ENCODE results near the gene SOCS6.

The SOCS6 gene

DNA sequence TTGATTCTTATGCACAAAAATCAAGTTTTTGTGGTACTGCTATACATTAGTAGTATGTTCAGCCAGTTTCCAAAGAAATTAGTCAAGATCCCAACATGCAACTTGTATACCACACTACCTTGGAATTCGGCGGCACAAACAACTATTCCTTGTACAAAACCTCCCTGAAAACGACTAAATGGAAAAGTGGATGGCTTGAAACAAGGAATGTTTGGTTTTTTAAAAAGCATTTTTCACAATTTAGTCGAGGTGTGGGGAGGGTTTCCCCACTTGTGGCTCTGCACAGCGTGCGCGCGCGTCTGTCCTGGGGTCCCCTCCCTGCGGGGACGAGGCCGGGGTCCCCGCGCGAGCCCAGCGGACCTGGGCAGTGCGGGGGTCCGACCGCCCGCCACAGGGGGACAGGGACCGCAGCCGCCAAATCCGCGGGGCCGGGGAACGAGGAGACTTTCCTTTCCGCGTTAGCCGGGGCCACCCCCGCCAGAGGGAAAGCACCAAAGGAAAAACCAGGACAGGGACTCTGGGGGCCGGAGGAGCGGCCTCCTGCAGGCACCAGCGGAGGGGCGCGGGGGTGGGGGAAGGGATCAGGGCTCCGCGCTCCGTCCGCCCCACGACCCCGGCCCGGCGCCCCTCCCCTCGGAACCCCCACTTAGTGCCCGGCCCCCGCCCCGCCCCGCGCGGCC, 534 bp upstream of the SOCS6 start:
- DNase-seq (ENCODE audit: low spot score), result no peak

DNA sequence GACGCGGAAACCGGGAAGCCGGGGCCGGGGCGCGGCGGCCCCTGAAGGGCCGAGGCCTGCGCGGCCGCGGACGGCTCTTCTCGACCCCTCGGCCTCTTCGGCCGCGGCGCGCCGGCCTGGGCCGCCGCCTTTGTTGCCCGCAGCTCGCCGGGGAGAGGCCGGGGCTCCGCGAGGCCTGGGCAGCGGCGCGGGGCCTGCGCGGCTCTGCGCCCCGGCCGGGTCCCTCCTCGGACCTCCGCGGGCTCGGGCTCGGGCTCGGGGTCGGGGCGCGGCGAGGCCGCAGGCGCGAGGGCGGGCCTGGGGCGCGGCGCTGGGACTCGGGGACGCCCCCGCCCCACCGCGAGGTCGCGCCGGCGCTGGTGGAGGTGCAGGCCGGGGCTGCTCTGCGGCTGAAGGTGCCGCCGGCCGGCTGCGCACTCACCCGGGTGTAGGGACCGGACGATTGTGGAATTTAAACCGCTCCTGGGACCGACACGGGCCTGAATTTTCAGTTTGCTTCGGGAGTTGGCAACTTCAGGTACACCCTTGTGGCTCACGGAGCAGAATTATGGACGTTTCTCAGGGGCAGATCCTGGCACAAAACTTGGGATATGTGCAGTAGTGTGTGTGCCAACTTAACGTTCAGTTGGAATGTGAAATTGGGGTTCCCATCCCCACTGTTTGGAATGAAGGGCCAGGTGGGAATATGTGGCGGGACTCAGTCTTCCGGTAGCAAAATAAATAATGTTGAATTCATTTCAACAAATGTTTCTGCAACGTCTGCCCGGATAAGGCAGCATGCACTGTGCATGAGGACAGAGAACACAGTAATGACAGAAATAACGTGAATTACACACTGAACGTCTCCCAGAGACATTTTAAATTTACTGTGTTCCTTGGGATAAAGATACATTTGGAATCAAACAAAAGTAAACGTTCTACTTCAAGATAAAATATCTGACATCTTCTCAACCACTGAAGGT, 787 bp downstream of the SOCS6 start:
- DNase-seq (ENCODE audit: low spot score), result no peak

DNA sequence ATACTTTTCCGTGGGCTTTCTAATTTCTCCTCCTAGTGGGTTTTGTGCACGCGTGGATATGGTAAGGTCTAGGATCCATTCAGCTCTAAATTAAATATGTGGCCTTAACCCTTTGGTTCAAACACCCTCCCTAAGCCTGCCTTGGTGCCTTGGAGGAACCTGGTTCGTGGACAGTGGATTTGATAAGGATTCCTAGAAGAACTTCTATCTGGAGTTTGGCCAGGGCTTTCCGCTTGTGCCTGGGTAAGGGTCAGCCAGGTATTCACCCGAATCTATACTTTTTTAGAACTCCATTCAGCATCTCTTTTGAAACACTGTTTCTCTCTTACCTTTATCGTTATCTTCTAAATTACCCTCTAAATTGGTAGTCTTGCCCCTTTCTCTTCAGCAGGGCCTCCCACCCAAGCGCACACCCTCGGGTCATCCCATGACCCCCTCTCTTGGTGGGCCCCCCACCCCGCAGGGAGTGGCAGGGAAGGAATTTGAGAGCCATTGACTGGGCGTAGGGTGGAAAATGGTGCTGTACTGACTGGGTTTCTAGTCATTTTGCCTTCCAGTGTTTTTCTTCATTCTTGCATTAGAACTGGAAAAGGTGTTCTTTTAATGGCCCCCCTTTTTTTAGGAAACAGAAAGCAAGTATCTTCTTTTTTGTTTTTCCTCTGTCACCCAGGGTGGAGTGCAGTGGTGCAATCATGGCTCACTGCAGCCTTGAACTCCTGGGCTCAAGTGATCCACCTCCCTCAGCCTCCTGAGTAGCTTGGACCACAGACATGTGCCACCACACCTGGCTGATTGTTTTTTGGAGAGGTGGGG, 1.8 kb downstream of the SOCS6 start:
- DNase-seq (ENCODE audit: low spot score), result no peak

DNA sequence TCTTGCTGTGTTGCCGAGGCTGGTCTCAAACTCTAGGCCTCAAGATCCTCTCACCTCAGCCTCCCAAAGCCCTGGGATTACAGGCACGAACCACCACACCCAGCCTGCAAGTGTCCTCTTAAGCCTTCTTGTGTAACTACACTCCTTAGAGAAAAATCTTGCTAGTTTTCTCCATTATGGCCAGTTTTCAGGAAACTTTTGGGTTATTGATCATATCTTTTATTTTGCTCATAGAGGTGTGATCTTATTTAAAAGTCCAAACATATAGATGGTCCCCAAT, 2.4 kb downstream of the SOCS6 start:
- DNase-seq (ENCODE audit: low spot score), result no peak

DNA sequence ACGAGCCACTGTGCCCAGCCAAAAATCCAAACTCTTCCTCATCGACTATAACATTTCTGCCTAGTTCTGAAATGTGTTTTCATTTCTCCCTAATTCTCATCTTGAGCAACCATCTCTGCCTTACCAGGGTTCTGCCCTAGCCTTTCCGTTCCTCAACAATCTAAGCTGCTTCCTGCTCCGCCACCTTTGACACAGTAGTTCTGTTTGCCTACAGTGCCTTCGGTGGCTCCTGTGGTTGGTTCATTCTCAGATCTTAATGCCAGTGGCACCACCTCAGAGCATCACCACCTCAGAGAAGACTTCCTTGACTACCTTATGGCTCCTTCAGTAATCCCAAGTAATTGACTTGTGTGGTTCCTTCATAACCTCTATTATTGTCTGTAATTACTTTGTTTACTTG, 3.8 kb downstream of the SOCS6 start:
- DNase-seq (ENCODE audit: low spot score), result no peak

DNA sequence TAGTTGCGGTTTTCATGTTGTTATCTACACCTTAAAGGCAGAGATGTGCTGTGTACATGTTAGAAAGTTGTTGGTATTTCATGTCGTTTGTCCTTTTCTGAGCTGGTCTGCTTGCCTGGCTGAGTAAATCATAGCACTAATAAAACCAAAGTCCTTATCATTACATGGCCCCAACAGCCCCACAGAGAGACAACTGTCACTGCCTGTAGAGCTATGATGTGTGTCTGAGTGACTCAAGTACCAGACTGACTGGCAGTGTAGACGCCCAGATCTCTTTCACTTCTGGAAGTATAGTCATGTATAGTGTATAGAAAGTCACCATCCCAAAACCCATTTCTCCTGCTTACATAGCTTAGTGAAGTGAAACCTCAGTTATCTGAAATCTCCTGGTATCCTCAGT, 4.3 kb downstream of the SOCS6 start:
- DNase-seq (ENCODE audit: low spot score), result no peak

DNA sequence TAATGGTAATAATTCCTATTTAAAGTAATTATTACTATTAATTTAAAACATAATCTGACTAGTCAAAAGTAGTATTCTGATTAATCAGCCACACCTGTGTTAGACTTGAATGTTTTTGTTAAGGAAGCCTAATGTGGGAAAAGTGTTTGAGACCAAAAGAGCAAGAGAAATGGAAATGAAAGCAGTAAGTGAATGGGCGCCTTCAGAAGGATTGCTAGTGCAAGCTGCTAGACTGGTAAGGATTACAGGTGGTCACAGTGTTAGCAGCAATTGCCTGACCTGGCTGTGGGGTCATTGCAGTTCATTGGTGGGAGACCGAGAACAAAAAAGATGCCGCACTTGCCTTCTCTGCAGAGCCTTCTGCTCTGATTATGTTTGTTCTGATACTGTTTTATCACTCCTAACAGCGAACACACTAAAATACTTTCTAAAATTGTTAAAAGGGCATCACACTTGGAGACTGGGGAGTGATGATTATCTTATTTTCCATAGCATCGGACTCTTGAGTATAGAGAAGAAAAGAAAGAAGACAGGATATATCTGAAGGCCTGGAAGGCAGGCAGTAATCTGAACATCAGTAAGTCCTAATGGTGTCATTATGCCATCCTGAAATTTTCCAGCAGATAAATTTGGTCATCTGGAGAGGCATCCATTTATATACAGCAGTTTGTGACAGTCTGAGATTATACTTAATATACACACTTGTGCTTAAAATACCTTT, 5.8 kb downstream of the SOCS6 start:
- no peak for DNase-seq (ENCODE audit: low spot score)

DNA sequence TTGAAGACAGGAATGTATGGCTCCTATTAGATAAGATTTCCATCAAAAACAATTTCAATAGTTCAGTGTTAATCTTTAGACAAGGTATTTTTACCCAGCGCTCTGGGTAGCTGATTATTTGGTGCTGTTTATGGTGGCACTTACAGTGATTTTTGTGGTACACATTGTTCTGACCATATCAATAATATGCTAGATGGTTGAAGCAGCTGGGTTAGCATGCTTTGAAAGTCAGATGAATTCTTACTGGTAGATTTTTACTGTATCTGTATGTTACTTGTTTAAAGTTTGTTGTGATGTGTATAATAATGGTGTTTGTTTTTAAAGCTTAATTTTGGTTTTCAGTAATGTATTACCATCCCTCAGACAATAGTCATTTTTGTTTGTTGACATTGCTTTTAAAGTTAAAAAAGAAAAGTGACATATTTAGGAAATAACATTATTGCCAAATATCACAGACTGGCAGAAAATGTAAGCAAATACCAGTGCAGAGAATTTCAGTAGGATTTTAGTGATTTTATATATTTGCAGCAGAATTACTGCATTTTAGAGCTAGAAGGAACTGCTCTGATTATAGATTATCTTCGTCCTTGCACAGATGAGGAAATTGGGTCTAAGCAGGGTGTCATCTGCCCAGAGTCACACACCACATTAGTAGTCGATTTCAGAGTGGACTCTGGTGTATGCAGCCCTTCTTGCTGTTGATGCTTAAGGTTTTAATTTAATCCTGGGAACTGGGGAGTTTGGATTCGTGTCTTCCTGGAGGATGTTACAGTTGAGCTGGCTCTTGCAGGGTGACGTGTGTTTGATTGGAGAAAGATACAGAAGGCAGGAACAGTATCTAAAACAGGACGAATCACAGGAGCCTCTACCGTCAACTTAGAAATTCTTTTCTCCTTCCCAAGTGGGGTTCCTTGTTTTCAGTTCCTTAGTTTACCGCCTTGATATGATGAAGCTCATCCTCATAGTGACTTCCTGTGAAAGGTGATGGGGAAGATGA, 6.6 kb downstream of the SOCS6 start:
- no peak for DNase-seq (ENCODE audit: low spot score)

DNA sequence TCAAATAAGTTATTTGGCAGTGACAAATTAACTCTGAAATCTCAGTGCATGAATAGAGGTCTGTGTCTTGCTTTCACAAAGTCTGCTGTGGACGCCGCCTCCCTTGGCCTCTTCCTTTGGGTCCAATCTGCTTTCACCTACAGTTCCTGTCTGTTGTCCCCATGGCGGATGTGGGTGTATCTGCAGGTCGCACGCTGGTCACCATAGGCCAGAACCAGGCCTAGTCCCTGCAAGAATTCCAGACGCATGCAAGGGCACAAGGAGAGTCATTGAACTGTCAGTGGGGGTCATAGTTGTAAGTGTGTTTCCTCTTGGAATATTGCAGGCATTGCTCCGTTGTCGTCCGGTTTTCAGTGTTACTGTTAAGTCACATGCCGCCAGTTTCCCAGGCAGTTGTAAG, 7.4 kb downstream of the SOCS6 start:
- DNase-seq (ENCODE audit: low spot score), result no peak

DNA sequence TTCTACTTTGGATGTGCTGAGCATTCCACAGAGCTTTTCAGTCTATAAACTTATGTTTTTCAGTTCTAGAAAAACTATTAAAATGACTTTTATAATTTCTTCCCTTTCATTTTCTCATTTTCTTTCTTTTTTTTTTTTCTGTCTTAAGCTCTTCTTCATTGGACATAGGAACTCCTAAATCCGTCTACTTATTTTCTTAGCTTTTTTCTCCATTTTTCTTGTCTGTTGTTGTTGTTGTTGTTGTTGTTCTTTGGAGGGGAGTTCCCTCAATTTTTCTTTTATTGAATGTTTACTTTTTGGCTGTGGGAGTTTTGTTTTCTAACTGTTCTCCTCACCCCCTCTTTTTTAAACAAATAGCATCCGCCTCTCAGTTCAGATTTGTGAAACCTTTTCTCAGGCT, 7.9 kb downstream of the SOCS6 start:
- DNase-seq (ENCODE audit: low spot score), result no peak

DNA sequence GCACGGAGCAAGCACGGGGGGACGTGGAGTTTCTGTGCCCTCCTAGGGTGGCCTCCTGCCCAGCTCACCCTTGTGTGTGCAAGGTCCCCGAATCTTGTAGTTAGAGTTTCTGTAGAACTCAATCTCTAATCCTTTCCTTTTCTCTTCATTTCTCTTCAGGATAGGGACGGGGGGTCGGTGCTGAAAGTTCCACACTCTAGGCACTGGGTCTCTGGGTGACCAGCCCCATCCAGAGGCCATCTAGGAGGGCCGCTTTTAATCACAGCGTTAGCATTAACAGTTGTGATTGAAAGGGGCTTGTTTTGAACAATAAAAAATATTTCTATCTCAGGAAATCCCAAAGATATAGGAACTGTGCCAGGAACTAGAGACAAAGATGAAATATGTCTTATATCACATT, 10.5 kb downstream of the SOCS6 start:
- DNase-seq (ENCODE audit: low spot score), result no peak

DNA sequence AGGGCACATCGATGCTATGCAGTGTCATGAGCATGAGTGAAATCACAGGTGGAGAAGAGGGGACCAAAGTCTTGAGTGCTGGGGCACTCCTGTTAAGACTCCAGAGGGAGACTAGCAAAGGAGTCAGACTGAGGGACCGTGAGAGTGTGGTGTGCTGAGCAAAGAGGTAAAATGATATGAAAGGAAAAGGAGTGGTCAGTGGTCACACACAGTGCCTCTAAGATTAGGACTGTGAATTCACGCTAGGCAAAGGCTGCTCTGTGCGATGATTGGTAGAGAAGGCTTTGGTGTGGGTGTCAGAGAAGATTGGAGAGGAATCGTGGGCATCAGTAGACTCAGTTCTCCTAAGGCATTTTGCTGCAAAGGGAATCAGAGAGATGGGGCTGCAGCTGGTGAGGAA, 12.8 kb downstream of the SOCS6 start:
- DNase-seq (ENCODE audit: low spot score), result no peak

DNA sequence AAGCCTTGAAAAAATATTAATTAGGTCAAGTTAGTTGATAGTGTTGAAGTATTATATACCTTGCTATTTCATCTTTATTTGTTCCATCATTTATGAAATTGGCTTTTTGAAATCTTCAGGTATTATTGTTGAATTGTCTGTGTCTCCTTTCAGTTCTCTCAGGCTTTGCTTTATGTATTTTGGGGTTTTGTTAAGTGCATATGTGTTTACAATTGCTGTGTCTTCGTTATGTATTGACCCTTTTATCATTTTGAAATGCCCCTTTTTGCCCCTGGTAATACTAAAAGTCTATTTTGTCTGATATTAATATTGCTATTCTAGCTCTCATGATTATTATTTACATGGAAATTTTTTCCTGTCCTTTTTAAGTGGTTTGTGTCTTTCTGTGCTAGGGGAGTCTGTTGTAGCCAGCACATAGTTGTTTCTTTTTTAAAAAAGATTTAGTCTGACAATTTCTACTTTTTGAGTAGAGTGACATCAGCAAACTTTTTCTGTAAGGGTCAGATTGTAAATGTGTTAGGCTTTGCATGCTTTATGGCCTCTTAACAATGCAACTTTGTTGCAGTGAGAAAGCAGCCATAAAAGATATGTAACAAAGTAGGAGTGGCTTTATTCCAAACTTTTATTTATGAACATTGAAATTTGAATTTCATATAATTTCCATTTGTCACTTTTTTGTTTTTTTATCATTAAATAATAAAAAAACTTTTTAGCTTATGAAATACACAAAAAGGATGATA, 19.9 kb downstream of the SOCS6 start:
- no peak for DNase-seq (ENCODE audit: low spot score)

DNA sequence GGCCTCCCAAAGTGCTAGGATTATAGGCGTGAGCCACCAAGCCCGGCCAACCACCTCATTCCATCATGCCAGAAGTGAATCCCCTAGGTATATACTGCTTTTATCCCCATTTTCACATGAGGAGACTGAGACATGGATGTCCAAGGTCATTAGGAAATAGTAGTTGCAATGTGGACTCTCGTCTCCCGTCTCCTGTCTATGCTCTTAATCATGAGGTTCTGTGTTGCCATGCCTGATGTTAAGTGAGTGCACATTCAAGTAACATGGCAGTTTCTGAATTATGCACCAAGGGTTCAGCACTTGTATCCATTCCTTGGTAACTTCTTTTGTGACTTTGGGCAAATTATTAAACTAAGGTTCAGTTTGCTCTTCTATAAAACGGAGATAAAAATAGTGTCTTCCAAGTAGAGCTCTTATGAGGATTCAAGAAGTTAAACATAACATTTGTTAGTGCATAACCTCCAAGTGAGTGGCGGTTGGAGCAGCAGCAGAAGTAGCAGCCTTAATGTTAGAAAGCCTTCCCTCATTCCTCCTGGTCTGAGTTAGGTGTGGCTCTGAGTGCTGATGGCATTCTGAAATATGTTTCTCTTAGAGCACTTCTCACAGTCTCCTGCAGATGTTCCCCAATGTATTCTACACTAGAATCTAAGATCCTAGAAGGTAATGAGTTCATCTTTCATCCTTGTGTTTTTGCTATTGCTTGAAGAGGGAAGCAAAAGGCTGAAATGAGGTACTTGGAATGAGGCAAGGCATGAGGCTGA, 21.9 kb downstream of the SOCS6 start:
- DNase-seq (ENCODE audit: low spot score), result no peak

DNA sequence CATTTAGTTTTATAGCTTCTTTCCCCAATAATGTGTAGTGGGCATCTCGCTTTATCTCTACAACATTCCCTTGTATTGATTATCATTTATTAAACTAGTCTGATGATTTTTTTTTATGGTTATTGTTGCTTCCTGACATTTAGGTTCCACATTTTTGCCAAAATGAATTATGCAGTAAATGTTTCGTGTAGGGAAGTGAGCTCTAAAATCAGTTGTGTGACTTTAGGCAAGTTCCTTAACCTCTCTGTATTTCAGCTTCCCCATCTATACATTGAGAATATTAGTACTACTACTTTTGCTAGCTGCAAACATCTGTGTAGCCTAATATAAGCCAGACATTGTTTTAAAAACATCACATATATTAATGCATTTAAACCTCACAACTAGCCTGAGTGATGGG, 22.9 kb downstream of the SOCS6 start:
- DNase-seq (ENCODE audit: low spot score), result no peak

DNA sequence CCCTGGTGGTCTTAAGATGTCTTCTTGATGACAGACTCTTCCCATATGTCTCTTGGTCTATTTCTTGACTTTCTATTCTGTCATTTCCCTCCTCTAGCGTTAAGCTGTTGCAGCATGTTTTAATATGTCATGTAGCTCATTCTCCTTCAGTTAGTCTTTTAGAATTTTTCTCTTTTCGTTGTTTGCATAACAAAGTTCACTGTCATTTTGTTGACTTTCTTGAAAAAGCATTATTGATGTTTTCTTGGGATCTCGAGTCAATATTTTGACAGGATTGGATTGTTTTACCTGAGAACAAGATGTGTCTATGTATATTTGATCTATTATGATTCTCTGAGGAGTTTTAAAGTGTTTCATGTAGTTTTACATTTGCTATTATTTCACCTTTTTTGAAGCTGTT, 24.8 kb downstream of the SOCS6 start:
- DNase-seq (ENCODE audit: low spot score), result no peak

DNA sequence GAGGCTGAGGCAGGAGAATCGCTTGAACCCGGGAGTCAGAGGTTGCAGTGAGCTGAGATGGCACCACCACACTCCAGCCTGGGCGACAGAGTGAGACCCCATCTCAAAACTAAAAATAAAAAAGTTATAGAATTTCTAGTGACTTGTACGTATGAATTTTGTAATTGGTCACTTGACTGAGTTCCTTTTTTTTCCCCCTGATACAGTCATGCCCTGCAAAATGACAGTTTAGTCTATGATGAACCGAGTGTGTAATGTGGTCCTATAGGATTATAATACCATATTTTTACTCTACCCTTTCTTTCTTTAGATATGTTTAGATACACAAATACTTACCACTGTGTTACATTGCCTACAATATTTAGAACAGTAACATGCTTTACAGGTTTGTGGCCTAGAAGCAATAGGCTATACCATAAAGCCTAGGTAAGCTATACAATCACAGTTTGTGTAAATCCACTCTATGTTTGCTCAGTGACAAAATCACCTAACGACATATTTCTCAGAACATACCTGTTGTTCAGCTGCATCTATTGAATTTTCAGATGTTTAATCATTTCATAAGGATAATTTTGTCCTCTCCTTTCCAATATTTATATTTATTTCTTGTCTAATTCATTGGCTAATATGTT, 25.4 kb downstream of the SOCS6 start:
- no peak for DNase-seq (ENCODE audit: low spot score)

DNA sequence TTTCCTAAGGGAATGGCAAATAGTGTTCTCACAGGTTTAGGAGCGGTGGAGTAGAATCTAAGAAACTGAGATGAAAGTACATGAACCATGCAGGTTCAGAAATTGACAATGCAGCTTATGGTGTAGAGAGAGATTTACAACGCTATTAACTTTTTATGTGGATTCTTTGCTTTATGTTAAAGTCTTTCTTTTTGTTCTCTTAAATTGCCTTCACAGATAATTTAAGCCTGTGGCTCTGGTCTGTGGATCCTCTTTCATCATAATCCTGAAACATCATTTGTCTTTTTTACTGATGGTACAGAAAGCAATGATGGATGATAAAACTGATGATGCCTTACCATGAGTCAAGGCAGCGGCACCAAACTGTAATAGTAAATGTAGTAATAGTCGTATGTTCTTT, 30.3 kb downstream of the SOCS6 start:
- no peak for DNase-seq (ENCODE audit: low spot score)

DNA sequence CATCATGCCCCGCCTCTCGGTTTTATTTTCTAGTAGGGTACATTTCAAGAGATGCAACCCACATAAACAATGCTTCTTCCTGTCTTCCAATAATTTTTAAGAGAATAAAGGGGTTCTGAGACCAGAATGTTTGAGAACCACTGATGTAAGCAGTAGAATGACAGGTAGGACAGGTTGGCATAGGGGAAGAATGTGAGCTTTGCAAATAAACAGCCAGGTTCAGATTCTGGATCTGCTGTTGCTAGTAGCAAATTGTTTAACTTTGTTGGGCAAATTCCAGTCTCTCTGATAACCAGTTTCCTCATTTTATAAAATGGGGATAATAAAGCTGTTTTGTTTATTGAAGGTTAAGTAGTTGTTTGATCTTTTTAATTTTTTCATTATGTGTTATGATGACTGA, 32.8 kb downstream of the SOCS6 start:
- no peak for DNase-seq (ENCODE audit: low spot score)
